Mesenteric fat pad (tissue), 1 donor: ENCODE data around the gene LRRTM4. TPM values are rescaled to one million over a fixed set of nuclear protein-coding genes. Genes with fewer than 3 reads are reported as not detected.
"Not testable (repeated sequence)": the region's sequence is repeated elsewhere in the genome, so short reads cannot be mapped to it uniquely, and the experiment has no call there.

ENCODE experiments used
- DNase-seq: peaks from one replicate; pipeline ENCODE4 v3.0.0-alpha.2; 2020; ENCODE audit warnings: low spot score
- total RNA-seq: library from RNA; stranded (reverse); fragmentation: NEBNext Ultra II Directional; extraction: Animal tissue kit (Norgen Biotek cat#: 25700); gene quantifications from one replicate; pipeline ENCODE4 v1.2.1, GENCODE V29; 2021
- donor health status: DM: yes; HTN: yes; CAD: no.

LRRTM4 gene
- total RNA-seq, 1 donor from 2014 or later: 0.55 TPM

- DNase-seq: no peak
Measured at GRCh38 chr2:76895469-76895868, 626.7 kb downstream of the LRRTM4 start.

- no peak for DNase-seq
Measured at GRCh38 chr2:76870581-76870980, 651.6 kb downstream of the LRRTM4 start.

- no peak for DNase-seq
Measured at GRCh38 chr2:76870011-76870410, 652.2 kb downstream of the LRRTM4 start.

DNA sequence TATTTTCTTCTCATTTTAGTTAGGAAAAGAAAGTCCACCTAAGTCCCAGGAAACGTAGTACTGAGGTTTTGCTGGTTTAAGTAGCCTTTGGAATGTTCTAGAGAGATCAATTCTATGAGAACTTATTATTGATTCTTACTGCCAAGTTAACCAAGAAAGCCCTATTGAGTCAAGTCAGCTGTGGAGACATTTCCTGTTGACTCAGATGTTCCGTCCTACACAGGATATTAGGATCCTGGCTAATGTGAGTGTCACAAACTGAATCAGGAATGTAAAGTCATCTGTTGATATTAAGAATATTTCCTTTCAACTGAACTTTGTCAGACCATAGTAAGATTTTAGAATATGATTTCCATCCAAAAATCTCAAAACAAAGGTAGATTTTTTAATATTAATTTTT is 654.3 kb downstream of the LRRTM4 start:
- DNase-seq: no peak

- no peak for DNase-seq
Measured at GRCh38 chr2:76866464-76866863, 655.7 kb downstream of the LRRTM4 start.

GRCh38 chr2:76862901-76863300 is 659.3 kb downstream of the LRRTM4 start:
- DNase-seq: no peak

DNA sequence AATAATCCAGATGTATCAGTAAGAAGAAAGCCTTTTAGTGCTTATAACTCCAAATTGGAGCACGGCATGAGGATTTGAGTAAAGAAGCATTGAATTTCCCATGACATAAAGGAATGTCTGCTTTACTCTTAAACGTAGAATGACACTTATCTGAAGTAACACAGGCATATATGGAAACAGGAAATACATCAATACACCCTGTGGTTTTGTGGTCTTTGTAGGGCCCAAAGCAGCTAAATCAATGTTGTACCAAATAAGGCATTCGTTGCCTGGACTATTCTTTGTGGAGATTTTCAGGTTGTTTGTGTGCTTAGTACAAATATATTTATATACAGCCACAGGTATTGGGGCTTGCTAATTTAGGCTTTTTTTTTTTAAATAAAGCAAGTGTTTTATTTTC is 660.5 kb downstream of the LRRTM4 start:
- DNase-seq: no peak

- DNase-seq: no peak
Measured at GRCh38 chr2:76851000-76851399, 671.2 kb downstream of the LRRTM4 start.

- DNase-seq: no peak
Measured at GRCh38 chr2:76849086-76849485, 673.1 kb downstream of the LRRTM4 start.

- no peak for DNase-seq
Measured at GRCh38 chr2:76839826-76840225, 682.4 kb downstream of the LRRTM4 start.

DNA sequence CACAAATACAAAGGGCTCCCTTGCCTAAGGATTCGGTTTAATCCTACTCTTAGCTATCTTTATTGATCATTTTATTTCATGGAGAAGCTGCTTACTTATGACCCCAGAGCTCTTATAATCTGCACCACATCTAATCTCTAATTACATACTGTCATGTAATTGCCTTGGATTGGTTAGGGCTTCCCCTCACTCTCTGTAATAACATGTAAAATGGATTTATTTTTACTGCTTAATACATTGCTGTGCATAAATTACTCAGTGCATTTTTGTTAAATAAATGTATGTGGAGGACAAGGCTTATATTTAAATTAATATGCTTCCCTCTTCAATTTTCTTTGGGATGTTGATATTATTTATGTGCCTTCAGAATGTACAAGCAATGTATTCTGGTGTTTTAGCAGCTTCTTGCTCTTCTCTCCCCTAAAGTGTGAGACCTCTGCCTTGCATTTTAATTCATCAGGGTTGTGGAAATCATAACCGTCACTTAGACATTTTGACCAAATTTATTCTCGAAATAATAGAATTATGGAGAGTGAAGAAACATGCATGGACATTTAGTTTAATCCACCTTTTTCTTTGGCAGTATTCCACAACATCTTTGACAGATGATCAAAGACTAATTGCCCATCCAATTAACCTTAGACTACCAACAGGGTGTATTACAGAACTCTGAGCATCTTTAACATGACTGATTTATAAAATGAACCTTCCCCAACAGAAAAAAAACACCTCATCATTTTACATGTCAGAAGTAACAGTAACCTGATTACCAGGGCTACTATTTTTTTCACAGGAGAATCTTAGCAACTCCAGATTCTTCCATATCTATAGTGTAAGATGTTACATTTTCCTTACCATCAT is 692.6 kb downstream of the LRRTM4 start:
- no peak for DNase-seq

GRCh38 chr2:76826691-76827090 is 695.5 kb downstream of the LRRTM4 start:
- no peak for DNase-seq

- DNase-seq: no peak
Measured at GRCh38 chr2:76825140-76825970, 696.8 kb downstream of the LRRTM4 start.

DNA sequence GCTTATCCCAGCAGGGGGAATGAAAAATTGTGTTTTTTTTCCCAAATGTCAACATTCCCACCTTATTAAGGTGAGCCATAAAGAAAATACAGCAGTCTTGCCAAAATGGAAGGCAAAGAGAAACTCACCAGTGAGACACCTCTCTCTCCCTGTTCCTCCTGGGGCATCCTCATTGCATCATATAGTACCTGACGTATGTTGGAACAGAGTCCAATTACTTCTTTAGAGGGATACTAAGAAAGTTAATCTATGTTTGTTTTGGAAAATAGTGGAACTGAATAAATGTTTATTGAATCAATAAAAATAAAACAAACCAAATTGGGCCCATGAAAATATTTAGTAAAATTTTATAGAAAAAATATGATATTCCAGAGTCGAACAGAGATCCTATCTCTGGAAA is 700.4 kb downstream of the LRRTM4 start:
- no peak for DNase-seq

GRCh38 chr2:76813084-76813483 is 709.1 kb downstream of the LRRTM4 start:
- no peak for DNase-seq

GRCh38 chr2:76812156-76812555 is 710.0 kb downstream of the LRRTM4 start:
- no peak for DNase-seq

DNA sequence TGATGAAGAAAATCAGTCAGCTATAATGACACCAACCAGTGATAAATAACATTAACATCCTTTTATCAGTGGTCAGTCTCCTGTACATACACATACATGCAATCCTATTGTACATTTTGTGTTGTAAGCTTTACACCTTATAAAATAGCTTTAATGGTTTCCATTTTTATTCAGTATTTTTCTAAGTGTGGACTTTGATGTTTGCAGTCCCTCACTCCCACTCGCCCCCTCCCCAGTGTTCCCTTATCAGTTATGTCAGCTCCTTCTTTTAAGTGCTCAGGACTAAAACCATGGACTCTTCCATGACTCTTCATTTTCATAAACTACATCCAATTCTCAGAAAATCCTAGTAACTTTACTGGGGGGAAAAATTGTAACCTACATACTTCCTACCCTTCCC is 713.0 kb downstream of the LRRTM4 start:
- no peak for DNase-seq

DNA sequence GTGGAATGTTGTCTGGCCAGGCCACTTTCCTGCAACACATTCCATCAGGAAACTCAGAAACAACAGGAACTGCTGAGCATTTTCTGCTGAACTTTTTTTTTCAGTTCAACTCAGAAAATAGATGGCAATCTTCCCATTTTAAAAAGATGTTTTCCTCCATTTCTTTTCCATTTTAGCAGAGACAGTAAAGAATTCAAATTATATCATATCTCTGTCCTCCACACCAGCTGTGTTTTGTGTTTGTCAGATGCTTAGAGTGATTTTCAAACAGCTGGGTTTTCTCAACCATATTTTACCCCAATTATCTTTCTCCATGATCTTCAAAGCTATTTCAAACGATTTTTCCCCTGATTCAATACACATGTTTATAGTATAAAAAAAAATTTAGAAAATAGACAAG is 713.4 kb downstream of the LRRTM4 start:
- DNase-seq: no peak

DNA sequence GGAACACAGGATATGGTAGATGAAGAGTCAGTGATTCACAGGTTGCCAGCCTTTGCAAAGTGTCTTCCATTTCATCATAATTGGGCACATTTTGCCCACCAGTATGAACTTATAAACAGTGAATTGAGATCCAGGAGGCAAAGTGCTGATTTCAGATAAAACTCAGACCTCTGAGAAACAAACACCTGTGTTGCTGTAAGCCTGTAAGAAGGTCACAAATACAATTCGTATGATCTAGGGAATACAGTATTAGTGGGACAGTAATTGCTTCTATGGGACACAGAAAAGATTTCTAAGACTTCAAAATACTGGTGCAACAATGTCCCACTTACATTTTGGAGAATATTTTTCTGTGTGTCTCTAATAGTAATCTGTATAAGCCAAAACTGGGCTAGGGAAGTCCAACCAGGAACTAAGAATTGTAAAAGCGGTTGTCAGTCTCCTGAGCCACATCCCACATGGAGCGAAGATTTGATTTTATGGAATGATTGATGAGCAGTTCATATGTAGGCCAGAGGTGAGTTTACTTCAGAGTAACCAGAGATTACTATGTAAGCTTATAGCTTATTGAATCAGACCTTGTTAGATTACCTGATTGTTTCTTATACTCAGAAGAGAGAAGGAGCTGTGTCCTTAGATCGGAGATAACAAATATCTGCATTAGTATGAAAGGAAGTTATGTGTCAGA is 728.4 kb downstream of the LRRTM4 start:
- no peak for DNase-seq

DNA sequence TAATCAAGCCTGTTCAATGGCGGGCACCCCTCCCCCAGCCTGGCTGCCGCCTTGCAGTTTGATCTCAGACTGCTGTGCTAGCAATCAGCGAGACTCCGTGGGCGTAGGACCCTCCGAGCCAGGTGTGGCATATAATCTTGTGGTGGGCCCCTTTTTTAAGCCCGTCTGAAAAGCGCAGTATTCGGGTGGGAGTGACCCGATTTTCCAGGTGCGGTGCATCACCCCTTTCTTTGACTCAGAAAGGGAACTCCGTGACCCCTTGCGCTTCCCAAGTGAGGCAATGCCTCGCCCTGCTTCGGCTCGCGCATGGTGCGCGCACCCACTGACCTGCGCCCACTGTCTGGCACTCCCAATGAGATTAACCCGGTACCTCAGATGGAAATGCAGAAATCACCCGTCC is 740.9 kb downstream of the LRRTM4 start:
- not testable (repeated sequence) for DNase-seq

GRCh38 chr2:76763276-76763675 is 758.9 kb downstream of the LRRTM4 start:
- no peak for DNase-seq

DNA sequence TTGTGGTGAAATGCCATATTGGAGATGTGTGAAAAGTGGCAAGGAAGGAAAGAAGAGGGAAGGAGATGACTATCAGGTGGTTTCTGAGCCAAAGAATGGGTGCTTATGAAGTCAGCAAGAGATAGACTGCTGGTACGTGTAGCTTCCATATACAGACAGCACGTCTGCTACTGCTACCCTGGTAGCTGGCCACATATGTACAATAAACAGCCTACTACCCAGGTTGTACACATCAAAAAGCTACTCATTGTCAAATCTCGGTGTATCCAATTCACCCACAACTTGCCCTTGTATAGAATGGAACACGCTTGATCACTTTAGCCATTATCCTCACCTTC is 761.8 kb downstream of the LRRTM4 start:
- no peak for DNase-seq
